Measurements from ENCODE around the gene INO80.
A peak's percentile ranks its signal among the peaks of the same experiment; 100 is the strongest.

INO80 gene

DNA sequence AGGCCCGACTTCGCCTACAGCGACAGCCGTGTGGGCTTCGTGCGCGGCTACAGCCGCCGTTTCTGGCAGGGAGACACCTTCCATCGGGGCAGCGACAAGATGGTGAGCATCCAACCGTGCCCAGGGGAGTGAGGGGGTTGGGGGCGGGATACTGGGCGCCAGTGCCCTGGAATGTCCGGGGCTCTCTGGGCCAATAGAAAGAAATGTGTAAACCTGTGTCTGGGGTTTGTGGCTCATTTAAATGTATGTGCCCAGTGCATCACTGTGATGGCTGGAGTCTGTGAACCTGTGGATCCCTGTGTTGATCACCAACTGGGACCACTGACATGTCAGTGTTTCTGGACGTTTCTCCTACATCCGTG, 162.4 kb downstream of the INO80 start:
- Histone ChIP-seq H3K27ac (no peak overlapping the region), H2AFZ (ENCODE audit: low read depth) (peak overlapping the region; percentile 76), H3K36me3 (ENCODE audit: insufficient read depth) (no peaks in the 10 kb centered on the region), H3K4me3 (IDR thresholded peaks at IDR 0.05; ENCODE audit: insufficient read depth, low read depth, low read length) (no peak overlapping the region), H3K9ac (peak overlapping the region; percentile 76; the same call in 1 of the 2 replicates), H3K79me2 (ENCODE audit: insufficient read depth, low read depth) (no peaks in the 10 kb centered on the region), H3K4me1 (ENCODE audit: low read depth, poor library complexity, severe bottlenecking) (peaks cover 33% of the 10 kb centered on the region), H4K20me1 (ENCODE audit: insufficient read depth) (no peaks in the 10 kb centered on the region), H3K27me3 (ENCODE audit: insufficient read depth, low read depth) (no peaks in the 10 kb centered on the region), H3K4me2 (peak overlapping the region; percentile 73)
- TF ChIP-seq, protein P1, sequence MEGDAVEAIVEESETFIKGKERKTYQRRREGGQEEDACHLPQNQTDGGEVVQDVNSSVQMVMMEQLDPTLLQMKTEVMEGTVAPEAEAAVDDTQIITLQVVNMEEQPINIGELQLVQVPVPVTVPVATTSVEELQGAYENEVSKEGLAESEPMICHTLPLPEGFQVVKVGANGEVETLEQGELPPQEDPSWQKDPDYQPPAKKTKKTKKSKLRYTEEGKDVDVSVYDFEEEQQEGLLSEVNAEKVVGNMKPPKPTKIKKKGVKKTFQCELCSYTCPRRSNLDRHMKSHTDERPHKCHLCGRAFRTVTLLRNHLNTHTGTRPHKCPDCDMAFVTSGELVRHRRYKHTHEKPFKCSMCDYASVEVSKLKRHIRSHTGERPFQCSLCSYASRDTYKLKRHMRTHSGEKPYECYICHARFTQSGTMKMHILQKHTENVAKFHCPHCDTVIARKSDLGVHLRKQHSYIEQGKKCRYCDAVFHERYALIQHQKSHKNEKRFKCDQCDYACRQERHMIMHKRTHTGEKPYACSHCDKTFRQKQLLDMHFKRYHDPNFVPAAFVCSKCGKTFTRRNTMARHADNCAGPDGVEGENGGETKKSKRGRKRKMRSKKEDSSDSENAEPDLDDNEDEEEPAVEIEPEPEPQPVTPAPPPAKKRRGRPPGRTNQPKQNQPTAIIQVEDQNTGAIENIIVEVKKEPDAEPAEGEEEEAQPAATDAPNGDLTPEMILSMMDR (conservative IDR thresholded peaks at IDR 0.05; ENCODE audit: low read depth, low read length), result no peak

DNA sequence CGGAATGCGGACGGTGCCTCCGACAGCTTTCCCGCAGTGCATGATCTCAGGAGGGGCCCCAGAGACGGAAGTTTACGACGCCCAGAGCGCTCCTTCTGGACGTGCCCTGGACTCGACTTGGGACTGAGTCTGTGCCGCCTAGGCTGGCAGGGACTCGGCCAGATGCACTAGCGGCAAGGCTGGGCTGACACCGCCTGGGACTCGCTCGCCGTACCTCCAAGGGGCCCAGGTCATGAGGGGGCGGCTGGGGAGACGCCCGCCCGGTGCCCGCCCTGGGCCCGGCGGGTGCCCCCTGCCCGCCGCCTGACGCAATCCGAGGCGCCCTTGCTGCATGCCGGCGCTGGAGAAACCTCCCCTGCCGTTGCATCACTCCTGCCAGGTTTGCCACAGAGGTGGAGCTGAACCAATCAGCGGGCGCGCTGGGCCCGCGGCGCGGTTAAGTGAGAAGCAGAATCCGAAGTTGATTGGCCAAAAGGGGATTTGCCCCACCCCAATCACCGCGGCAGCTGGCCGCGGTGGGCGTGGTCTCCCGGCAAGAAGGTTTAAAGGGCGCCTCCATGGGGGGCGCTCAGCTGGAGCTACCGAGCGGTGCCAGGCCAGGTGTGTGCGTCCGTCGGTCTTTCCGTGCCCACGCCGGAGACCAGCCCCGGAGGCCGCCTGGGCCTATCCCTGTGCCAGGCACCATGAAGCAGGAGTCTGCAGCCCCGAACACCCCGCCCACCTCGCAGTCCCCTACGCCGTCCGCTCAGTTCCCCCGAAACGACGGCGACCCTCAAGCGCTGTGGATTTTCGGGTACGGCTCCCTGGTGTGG, 163.0 kb downstream of the INO80 start, which contains the start of gene CHAC1:
CHAC1 (plus strand) TSS at position 571 of the 812 bp plus-strand sequence; CDS start at position 684, 113 bp downstream.
- H3K27ac ChIP-seq, result peak within 1 kb of the TSS; percentile 64
- H4K20me1 ChIP-seq (ENCODE audit: insufficient read depth), result no peaks in the 10 kb centered on the region
- peak within 1 kb of the TSS; percentile 73 for H3K4me2 ChIP-seq
- H3K36me3 ChIP-seq (ENCODE audit: insufficient read depth), result no peaks in the 10 kb centered on the region
- no peaks in the 10 kb centered on the region for H3K79me2 ChIP-seq (ENCODE audit: insufficient read depth, low read depth)
- TF ChIP-seq, protein P1 (conservative IDR thresholded peaks at IDR 0.05; ENCODE audit: low read depth, low read length), result no peak
- peaks cover 33% of the 10 kb centered on the region for H3K4me1 ChIP-seq (ENCODE audit: low read depth, poor library complexity, severe bottlenecking)
- H3K9ac ChIP-seq, result peak within 1 kb of the TSS; percentile 76
- no peak within 1 kb of the TSS for H3K4me3 ChIP-seq (IDR thresholded peaks at IDR 0.05; ENCODE audit: insufficient read depth, low read depth, low read length)
- H2AFZ ChIP-seq (ENCODE audit: low read depth), result peak within 1 kb of the TSS; percentile 76
- no peaks in the 10 kb centered on the region for H3K27me3 ChIP-seq (ENCODE audit: insufficient read depth, low read depth)

DNA sequence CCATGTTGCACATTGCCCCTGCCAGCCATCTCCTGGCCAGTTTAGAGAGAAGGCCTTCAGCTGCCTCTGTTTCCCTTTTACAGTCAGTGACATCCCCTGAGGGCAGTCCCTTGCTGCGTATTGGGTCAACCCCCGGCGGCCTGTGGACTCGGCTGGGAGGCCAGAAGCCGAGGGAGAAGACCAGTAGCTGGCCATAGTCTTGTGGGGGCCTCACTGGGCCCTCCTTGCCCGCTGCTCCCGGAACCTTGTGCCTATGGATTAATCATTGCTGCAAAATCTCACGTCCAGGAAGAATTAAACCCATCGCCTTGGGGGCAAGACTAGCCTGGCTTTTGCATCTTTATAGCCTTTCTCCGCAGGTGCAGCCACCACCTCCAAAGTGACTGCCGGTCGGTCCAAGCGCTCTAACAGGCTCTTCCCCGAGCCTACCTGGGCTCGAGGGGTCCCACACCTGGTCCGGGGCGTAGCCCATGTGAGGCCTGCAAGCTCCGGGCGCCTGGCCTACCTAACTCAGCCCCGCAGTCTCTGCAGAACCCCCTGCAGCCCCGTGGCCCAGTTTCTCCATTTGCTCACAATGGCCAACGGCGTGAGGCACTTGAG, 163.7 kb downstream of the INO80 start:
- TF ChIP-seq, protein P1 (conservative IDR thresholded peaks at IDR 0.05; ENCODE audit: low read depth, low read length), result no peak
- peaks cover 33% of the 10 kb centered on the region for H3K4me1 ChIP-seq (ENCODE audit: low read depth, poor library complexity, severe bottlenecking)

DNA sequence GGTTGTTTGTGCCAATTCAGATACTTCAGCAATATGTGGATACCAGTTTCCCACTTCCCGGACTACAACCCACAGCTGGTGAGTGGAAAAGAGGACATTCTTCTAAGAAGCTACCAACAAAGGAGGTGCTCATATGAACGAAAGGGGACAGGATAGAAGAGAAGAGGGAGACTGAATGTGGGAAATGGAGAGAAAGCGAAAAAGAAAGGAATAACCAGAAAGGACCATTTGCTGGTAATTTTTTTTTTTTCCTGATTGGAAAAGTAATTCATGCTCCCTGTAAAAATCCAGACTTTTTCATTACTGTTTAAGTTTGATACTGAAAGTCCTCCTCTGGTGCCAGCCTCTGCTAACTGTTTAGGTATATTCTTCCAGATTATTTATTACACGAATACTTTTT, 164.3 kb downstream of the INO80 start:
- H2AFZ ChIP-seq (ENCODE audit: low read depth), result no peak overlapping the region
- no peaks in the 10 kb centered on the region for H3K36me3 ChIP-seq (ENCODE audit: insufficient read depth)
- no peak overlapping the region for H3K4me3 ChIP-seq (IDR thresholded peaks at IDR 0.05; ENCODE audit: insufficient read depth, low read depth, low read length)
- no peak overlapping the region for H3K9ac ChIP-seq
- H3K4me1 ChIP-seq (ENCODE audit: low read depth, poor library complexity, severe bottlenecking), result peaks cover 33% of the 10 kb centered on the region
- H3K27ac ChIP-seq, result no peak overlapping the region
- H3K79me2 ChIP-seq (ENCODE audit: insufficient read depth, low read depth), result no peaks in the 10 kb centered on the region
- peak overlapping the region; percentile 62 for H3K4me2 ChIP-seq
- TF ChIP-seq, protein P1 (conservative IDR thresholded peaks at IDR 0.05; ENCODE audit: low read depth, low read length), result no peak
- no peaks in the 10 kb centered on the region for H4K20me1 ChIP-seq (ENCODE audit: insufficient read depth)
- no peaks in the 10 kb centered on the region for H3K27me3 ChIP-seq (ENCODE audit: insufficient read depth, low read depth)

More for the DNA sequence above, 163.7 kb downstream of the INO80 start:
- H3K36me3 ChIP-seq (ENCODE audit: insufficient read depth), result no peaks in the 10 kb centered on the region
- H3K79me2 ChIP-seq (ENCODE audit: insufficient read depth, low read depth), result no peaks in the 10 kb centered on the region
- H3K9ac ChIP-seq, result peak overlapping the region; percentile 76
- peak overlapping the region; percentile 76 for H2AFZ ChIP-seq (ENCODE audit: low read depth)
- H4K20me1 ChIP-seq (ENCODE audit: insufficient read depth), result no peaks in the 10 kb centered on the region
- H3K27ac ChIP-seq, result peak overlapping the region; percentile 64
- peak overlapping the region; percentile 62 for H3K4me2 ChIP-seq
- no peak overlapping the region for H3K4me3 ChIP-seq (IDR thresholded peaks at IDR 0.05; ENCODE audit: insufficient read depth, low read depth, low read length)
- H3K27me3 ChIP-seq (ENCODE audit: insufficient read depth, low read depth), result no peaks in the 10 kb centered on the region

Measured in KMS-11 (cell line).